Measurements from ENCODE around the gene MYH13. TPM values are rescaled to one million over a fixed set of nuclear protein-coding genes. Genes with fewer than 3 reads are reported as not detected.
A peak's percentile ranks its signal among the peaks of the same experiment; 100 is the strongest.
"Not testable (repeated sequence)": the region's sequence is repeated elsewhere in the genome, so short reads cannot be mapped to it uniquely, and the experiment has no call there.

Gene MYH13
- total RNA-seq, 1 experiment from 2014 or later = not detected

GRCh38 chr17:10294180-10294579 is 78.6 kb downstream of the MYH13 start:
- DNase-seq = no peak
- Histone ChIP-seq H3K27ac (no peak overlapping the region), H3K4me1 (replicated peaks; ENCODE audit: insufficient read depth) (no peaks in the 10 kb centered on the region), H2AFZ (no peak overlapping the region), H3F3A (ENCODE audit: insufficient read depth, low read depth) (no peaks in the 10 kb centered on the region), H3K79me2 (ENCODE audit: low read depth) (no peaks in the 10 kb centered on the region), H3K9me3 (ENCODE audit: insufficient read depth, low read depth) (no peaks in the 10 kb centered on the region), H4K20me1 (ENCODE audit: insufficient read depth) (no peaks in the 10 kb centered on the region), H3K4me2 (no peak overlapping the region), H3K9me2 (ENCODE audit: insufficient read depth) (no peaks in the 10 kb centered on the region), H3K4me3 (no peak overlapping the region), H3K27me3 (ENCODE audit: insufficient read depth, low read depth) (no peaks in the 10 kb centered on the region), H3K36me3 (ENCODE audit: low read depth) (no peaks in the 10 kb centered on the region)
- ChIA-PET POLR2A (ENCODE audit: unreplicated experiment) (no interaction called here), CTCF (no interaction called here)
- TF ChIP-seq, protein P1, sequence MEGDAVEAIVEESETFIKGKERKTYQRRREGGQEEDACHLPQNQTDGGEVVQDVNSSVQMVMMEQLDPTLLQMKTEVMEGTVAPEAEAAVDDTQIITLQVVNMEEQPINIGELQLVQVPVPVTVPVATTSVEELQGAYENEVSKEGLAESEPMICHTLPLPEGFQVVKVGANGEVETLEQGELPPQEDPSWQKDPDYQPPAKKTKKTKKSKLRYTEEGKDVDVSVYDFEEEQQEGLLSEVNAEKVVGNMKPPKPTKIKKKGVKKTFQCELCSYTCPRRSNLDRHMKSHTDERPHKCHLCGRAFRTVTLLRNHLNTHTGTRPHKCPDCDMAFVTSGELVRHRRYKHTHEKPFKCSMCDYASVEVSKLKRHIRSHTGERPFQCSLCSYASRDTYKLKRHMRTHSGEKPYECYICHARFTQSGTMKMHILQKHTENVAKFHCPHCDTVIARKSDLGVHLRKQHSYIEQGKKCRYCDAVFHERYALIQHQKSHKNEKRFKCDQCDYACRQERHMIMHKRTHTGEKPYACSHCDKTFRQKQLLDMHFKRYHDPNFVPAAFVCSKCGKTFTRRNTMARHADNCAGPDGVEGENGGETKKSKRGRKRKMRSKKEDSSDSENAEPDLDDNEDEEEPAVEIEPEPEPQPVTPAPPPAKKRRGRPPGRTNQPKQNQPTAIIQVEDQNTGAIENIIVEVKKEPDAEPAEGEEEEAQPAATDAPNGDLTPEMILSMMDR (conservative IDR thresholded peaks at IDR 0.05) = no peak
- no peak for TF ChIP-seq EZH2 (IDR thresholded peaks at IDR 0.05; ENCODE audit: low read depth)
- BruUV-seq (replicated peaks) = no TSS peak
- intact Hi-C loops (cut with micrococcal nuclease; ENCODE audit: unreplicated experiment) = loop anchor here (10.0 kb wide), 1 partner anchor 321 kb away; no protein-coding TSS in a partner anchor

- CTCF ChIA-PET = no interaction called here
- Histone ChIP-seq H4K20me1 (ENCODE audit: insufficient read depth) (no peaks in the 10 kb centered on the region), H3F3A (ENCODE audit: insufficient read depth, low read depth) (no peaks in the 10 kb centered on the region), H3K4me1 (replicated peaks; ENCODE audit: insufficient read depth) (no peaks in the 10 kb centered on the region), H3K9me3 (ENCODE audit: insufficient read depth, low read depth) (no peaks in the 10 kb centered on the region), H3K4me2 (no peak overlapping the region), H3K36me3 (ENCODE audit: low read depth) (no peaks in the 10 kb centered on the region), H3K27ac (no peak overlapping the region), H3K4me3 (no peak overlapping the region), H2AFZ (no peak overlapping the region), H3K27me3 (ENCODE audit: insufficient read depth, low read depth) (no peaks in the 10 kb centered on the region), H3K79me2 (ENCODE audit: low read depth) (no peaks in the 10 kb centered on the region), H3K9me2 (ENCODE audit: insufficient read depth) (no peaks in the 10 kb centered on the region)
- DNase-seq = no peak
- TSS peak; percentile 64 for BruUV-seq (replicated peaks)
- TF ChIP-seq, protein P1 (conservative IDR thresholded peaks at IDR 0.05) = no peak
- no peak for TF ChIP-seq EZH2 (IDR thresholded peaks at IDR 0.05; ENCODE audit: low read depth)
- POLR2A ChIA-PET (ENCODE audit: unreplicated experiment) = no interaction called here
- intact Hi-C loops (cut with micrococcal nuclease; ENCODE audit: unreplicated experiment) = loop anchor here (10.0 kb wide), 1 partner anchor 323 kb away; no protein-coding TSS in a partner anchor
Observed at GRCh38 chr17:10292057-10292937, 80.5 kb downstream of the MYH13 start.

DNA sequence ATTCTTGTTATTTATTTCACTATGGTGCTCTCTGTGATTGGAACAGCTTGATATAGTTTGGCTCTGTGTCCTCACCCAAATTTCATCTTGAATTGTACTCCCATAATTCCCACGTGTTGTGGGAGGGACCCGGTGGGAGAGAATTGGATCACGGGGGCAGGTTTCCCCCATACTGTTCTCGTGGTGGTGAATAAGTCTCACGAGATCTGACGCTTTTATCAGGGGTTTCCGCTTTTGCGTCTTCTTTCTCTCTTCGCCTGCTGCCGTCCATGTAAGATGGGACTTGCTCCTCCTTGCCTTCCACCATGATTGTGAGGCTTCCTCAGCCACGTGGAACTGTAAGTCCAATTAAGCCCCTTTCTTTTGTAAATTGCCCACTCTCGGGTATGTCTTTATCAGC is 81.2 kb downstream of the MYH13 start:
- H3F3A ChIP-seq (ENCODE audit: insufficient read depth, low read depth); H3K9me3 ChIP-seq (ENCODE audit: insufficient read depth, low read depth); DNase-seq; H3K36me3 ChIP-seq (ENCODE audit: low read depth); H2AFZ ChIP-seq; H3K27ac ChIP-seq; H4K20me1 ChIP-seq (ENCODE audit: insufficient read depth); H3K4me1 ChIP-seq (replicated peaks; ENCODE audit: insufficient read depth); BruUV-seq (replicated peaks); H3K27me3 ChIP-seq (ENCODE audit: insufficient read depth, low read depth); H3K79me2 ChIP-seq (ENCODE audit: low read depth); POLR2A ChIA-PET (ENCODE audit: unreplicated experiment); CTCF ChIA-PET; H3K9me2 ChIP-seq (ENCODE audit: insufficient read depth); H3K4me2 ChIP-seq; H3K4me3 ChIP-seq: not testable (repeated sequence)
- intact Hi-C loops (cut with micrococcal nuclease; ENCODE audit: unreplicated experiment) = loop anchor here (10.0 kb wide), 1 partner anchor 323 kb away; no protein-coding TSS in a partner anchor
